ENCODE measurements around the gene NXNL1. TPM values are rescaled to one million over a fixed set of nuclear protein-coding genes. Genes with fewer than 3 reads are reported as not detected.
"Not testable (repeated sequence)": the region's sequence is repeated elsewhere in the genome, so short reads cannot be mapped to it uniquely, and the experiment has no call there.

NXNL1 gene
- not detected for total RNA-seq

- ATAC-seq (replicated peaks in 6 of 8): no peak
- 27 to 100% (median 74%) methylated on average over 1 to 13 of the region's 26 CpGs; no CpG with 5 or more reads in 6 of the 10 experiments for WGBS, 10 experiments
- in situ Hi-C loops (cut with MboI; ENCODE audit: low pct_unique_long_range_greater_than_20kb in 2 of 9, low sequenced_read_pairs in 9 of 9, unreplicated experiment in 9 of 9): loop anchor here in 1 of 9 experiments (10.0 kb wide), 1 partner anchor 56 kb away; the partner anchor contains the start of gene BST2
These were observed at the start of gene NXNL1 for GRCh38 chr19:17460372-17461230. NXNL1 (minus strand) TSS chr19:17460926; CDS start chr19:17460869, 57 bp downstream.

GRCh38 chr19:17508558-17508933, 47.8 kb upstream of the NXNL1 start:
- peaks cover 17% of the 10 kb centered on the region in 2 donors for H3K4me1 ChIP-seq (replicated peaks in 1 of 2)
- whole genome bisulfite sequencing, 10 experiments: 89 to 100% methylated on average over 2 to 3 of the region's 3 CpGs; no CpG with 5 or more reads in 8 of the 10 experiments
- H3K27ac ChIP-seq: peak overlapping the region; percentile 79 to 81
- ATAC-seq (replicated peaks in 6 of 8); H3K4me3 ChIP-seq; in situ Hi-C loops (cut with MboI; ENCODE audit: low pct_unique_long_range_greater_than_20kb in 2 of 9, low sequenced_read_pairs in 9 of 9, unreplicated experiment in 9 of 9): not testable (repeated sequence)

More at GRCh38 chr19:17460372-17461230, at the start of gene NXNL1:
- Histone ChIP-seq H3K4me3 (no peak within 1 kb of the TSS), H3K27ac (no peak within 1 kb of the TSS), H3K4me1 (replicated peaks in 1 of 2) (no peaks in the 10 kb centered on the region)

GRCh38 chr19:17506745-17507144, 46.0 kb upstream of the NXNL1 start:
- ATAC-seq (replicated peaks in 6 of 8): no peak
- WGBS, 10 experiments: 81 to 100% (median 93%) methylated on average over 1 to 8 of the region's 9 CpGs; no CpG with 5 or more reads in 4 of the 10 experiments

GRCh38 chr19:17505223-17505622, 44.5 kb upstream of the NXNL1 start:
- in situ Hi-C loops (cut with MboI; ENCODE audit: low pct_unique_long_range_greater_than_20kb in 2 of 9, low sequenced_read_pairs in 9 of 9, unreplicated experiment in 9 of 9): no loop called here
- Histone ChIP-seq H3K4me3 (no peak overlapping the region), H3K27ac (no peak overlapping the region), H3K4me1 (replicated peaks in 1 of 2) (peaks cover 8 to 14% of the 10 kb centered on the region in 2 donors)
- ATAC-seq (replicated peaks in 6 of 8): no peak
- WGBS, 10 experiments: 40 to 93% (median 53%) methylated on average over 1 to 5 of the region's 10 CpGs; no CpG with 5 or more reads in 5 of the 10 experiments

More at GRCh38 chr19:17506745-17507144, 46.0 kb upstream of the NXNL1 start:
- Histone ChIP-seq H3K4me3 (no peak overlapping the region), H3K4me1 (replicated peaks in 1 of 2) (peaks cover 12 to 14% of the 10 kb centered on the region in 2 donors), H3K27ac (no peak overlapping the region)
- in situ Hi-C loops (cut with MboI; ENCODE audit: low pct_unique_long_range_greater_than_20kb in 2 of 9, low sequenced_read_pairs in 9 of 9, unreplicated experiment in 9 of 9): no loop called here

GRCh38 chr19:17504456-17504855, 43.7 kb upstream of the NXNL1 start:
- no peak overlapping the region for H3K4me3 ChIP-seq
- peaks cover 15 to 16% of the 10 kb centered on the region in 2 donors for H3K4me1 ChIP-seq (replicated peaks in 1 of 2)
- 60 to 100% (median 96%) methylated on average over 1 to 5 of the region's 13 CpGs; no CpG with 5 or more reads in 3 of the 10 experiments for WGBS, 10 experiments
- ATAC-seq (replicated peaks in 6 of 8): no peak
- H3K27ac ChIP-seq: no peak overlapping the region
- in situ Hi-C loops (cut with MboI; ENCODE audit: low pct_unique_long_range_greater_than_20kb in 2 of 9, low sequenced_read_pairs in 9 of 9, unreplicated experiment in 9 of 9): no loop called here

GRCh38 chr19:17504030-17504429, 43.3 kb upstream of the NXNL1 start:
- Histone ChIP-seq H3K4me3 (no peak overlapping the region), H3K27ac (no peak overlapping the region), H3K4me1 (replicated peaks in 1 of 2) (peaks cover 18% of the 10 kb centered on the region in 2 donors)
- ATAC-seq (replicated peaks in 6 of 8): peak in 2 of 8 experiments; percentile 9 to 10
- 79 to 100% (median 100%) methylated on average over 1 to 2 of the region's 2 CpGs; no CpG with 5 or more reads in 3 of the 10 experiments for WGBS, 10 experiments
- in situ Hi-C loops (cut with MboI; ENCODE audit: low pct_unique_long_range_greater_than_20kb in 2 of 9, low sequenced_read_pairs in 9 of 9, unreplicated experiment in 9 of 9): no loop called here

- Histone ChIP-seq H3K4me3 (no peak overlapping the region), H3K4me1 (replicated peaks in 1 of 2) (peaks cover 24 to 26% of the 10 kb centered on the region in 2 donors), H3K27ac (no peak overlapping the region)
- no peak for ATAC-seq (replicated peaks in 6 of 8)
- in situ Hi-C loops (cut with MboI; ENCODE audit: low pct_unique_long_range_greater_than_20kb in 2 of 9, low sequenced_read_pairs in 9 of 9, unreplicated experiment in 9 of 9): no loop called here
- 81 to 100% (median 93%) methylated on average over 1 to 5 of the region's 6 CpGs; no CpG with 5 or more reads in 1 of the 10 experiments for WGBS, 10 experiments
These were observed 42.5 kb upstream of the NXNL1 start for GRCh38 chr19:17503240-17503639.

GRCh38 chr19:17500447-17501198, 39.9 kb upstream of the NXNL1 start:
- ATAC-seq (replicated peaks in 6 of 8): no peak
- in situ Hi-C loops (cut with MboI; ENCODE audit: low pct_unique_long_range_greater_than_20kb in 2 of 9, low sequenced_read_pairs in 9 of 9, unreplicated experiment in 9 of 9): no loop called here
- Histone ChIP-seq H3K4me3 (no peak overlapping the region), H3K27ac (peak overlapping the region in 1 of 2 donors; percentile 68), H3K4me1 (replicated peaks in 1 of 2) (peaks cover 24 to 25% of the 10 kb centered on the region in 2 donors)
- 80 to 100% (median 87%) methylated on average over 1 to 3 of the region's 27 CpGs; no CpG with 5 or more reads in 7 of the 10 experiments for WGBS, 10 experiments

- WGBS, 10 experiments: 40 to 100% (median 93%) methylated on average over 1 to 11 of the region's 21 CpGs; no CpG with 5 or more reads in 3 of the 10 experiments
- peaks cover 25% of the 10 kb centered on the region in 2 donors for H3K4me1 ChIP-seq (replicated peaks in 1 of 2)
- ATAC-seq (replicated peaks in 6 of 8): no peak
- in situ Hi-C loops (cut with MboI; ENCODE audit: low pct_unique_long_range_greater_than_20kb in 2 of 9, low sequenced_read_pairs in 9 of 9, unreplicated experiment in 9 of 9): no loop called here
- H3K27ac ChIP-seq: peak overlapping the region; percentile 17 to 68
- no peak overlapping the region for H3K4me3 ChIP-seq
These were observed 39.1 kb upstream of the NXNL1 start for GRCh38 chr19:17499648-17500446.

GRCh38 chr19:17499025-17499424, 38.3 kb upstream of the NXNL1 start:
- WGBS, 10 experiments: 50 to 100% (median 90%) methylated on average over 1 to 5 of the region's 12 CpGs; no CpG with 5 or more reads in 5 of the 10 experiments
- Histone ChIP-seq H3K4me1 (replicated peaks in 1 of 2) (peaks cover 25 to 30% of the 10 kb centered on the region in 2 donors), H3K4me3 (peak overlapping the region in 2 of 5 donors; percentile 0 to 11), H3K27ac (peak overlapping the region; percentile 93 to 96)
- ATAC-seq (replicated peaks in 6 of 8): peak in 5 of 8 experiments; percentile 79 to 84 (median 81)
- in situ Hi-C loops (cut with MboI; ENCODE audit: low pct_unique_long_range_greater_than_20kb in 2 of 9, low sequenced_read_pairs in 9 of 9, unreplicated experiment in 9 of 9): not testable (repeated sequence)

- H3K4me3 ChIP-seq: no peak overlapping the region
- ATAC-seq (replicated peaks in 6 of 8): no peak
- H3K4me1 ChIP-seq (replicated peaks in 1 of 2): peaks cover 25 to 30% of the 10 kb centered on the region in 2 donors
- in situ Hi-C loops (cut with MboI; ENCODE audit: low pct_unique_long_range_greater_than_20kb in 2 of 9, low sequenced_read_pairs in 9 of 9, unreplicated experiment in 9 of 9): no loop called here
- peak overlapping the region; percentile 93 to 96 for H3K27ac ChIP-seq
- WGBS, 10 experiments: 60 to 100% (median 80%) methylated on average over 1 to 12 of the region's 41 CpGs; no CpG with 5 or more reads in 5 of the 10 experiments
These were observed 36.5 kb upstream of the NXNL1 start for GRCh38 chr19:17497149-17497798.

Measured in motor neuron (in vitro differentiated cells).